Measurements from ENCODE around the gene MBLAC2. TPM values are rescaled to one million over a fixed set of nuclear protein-coding genes. Genes with fewer than 3 reads are reported as not detected.
A peak's percentile ranks its signal among the peaks of the same experiment; 100 is the strongest.

Gene MBLAC2
- total RNA-seq, 2 experiments from 2014 or later: 9.1 to 16.3 TPM

- no peaks in the 10 kb centered on the region for H4K20me1 ChIP-seq (ENCODE audit: insufficient read depth, low read length)
- peaks cover 14% of the 10 kb centered on the region; the same call in 1 of the 2 replicates for H3K79me2 ChIP-seq (ENCODE audit: insufficient read depth, low read depth, low read length)
- H3K9me2 ChIP-seq (ENCODE audit: insufficient read depth, low read length): no peaks in the 10 kb centered on the region
- TF ChIP-seq CTCF (conservative IDR thresholded peaks at IDR 0.05; ENCODE audit: low read length): no peak
- TF ChIP-seq EZH2phosphoT487 (IDR thresholded peaks at IDR 0.05; ENCODE audit: borderline replicate concordance, low read depth, low read length): no peak
- no peak for DNase-seq (ENCODE audit: low spot score)
- intact Hi-C loops (cut with micrococcal nuclease; ENCODE audit: unreplicated experiment): no loop called here
- BruUV-seq (replicated peaks): no TSS peak
- H3K27ac ChIP-seq (ENCODE audit: low read depth, low read length, poor library complexity, severe bottlenecking): no peak overlapping the region
- CTCF ChIA-PET (ENCODE audit: unreplicated experiment): no interaction called here
- POLR2A ChIA-PET: interaction anchor here (1.1 kb wide), 1 partner anchor 51 kb away, joined by 3 read pairs; no protein-coding TSS in a partner anchor
- H3K4me3 ChIP-seq (ENCODE audit: low read depth, low read length, poor library complexity, severe bottlenecking): no peak overlapping the region
- no peak overlapping the region for H3K4me2 ChIP-seq (ENCODE audit: low read length)
- H3K36me3 ChIP-seq (ENCODE audit: insufficient read depth, low read length): no peaks in the 10 kb centered on the region
- H3K9me3 ChIP-seq (ENCODE audit: low read length): no peaks in the 10 kb centered on the region
- peaks cover 25% of the 10 kb centered on the region for H3K4me1 ChIP-seq (ENCODE audit: insufficient read depth, low read length, poor library complexity, severe bottlenecking)
- no peak overlapping the region for H2AFZ ChIP-seq (ENCODE audit: low read length)
These were observed 5.2 kb upstream of the MBLAC2 start for GRCh38 chr5:90479611-90480385.

- Histone ChIP-seq H3K79me2 (ENCODE audit: insufficient read depth, low read depth, low read length) (peaks cover 25% of the 10 kb centered on the region), H3K9me2 (ENCODE audit: insufficient read depth, low read length) (no peaks in the 10 kb centered on the region), H3K4me1 (ENCODE audit: insufficient read depth, low read length, poor library complexity, severe bottlenecking) (peaks cover 30% of the 10 kb centered on the region), H3K9me3 (ENCODE audit: low read length) (no peaks in the 10 kb centered on the region), H4K20me1 (ENCODE audit: insufficient read depth, low read length) (no peaks in the 10 kb centered on the region), H3K27ac (ENCODE audit: low read depth, low read length, poor library complexity, severe bottlenecking) (no peak overlapping the region), H3K36me3 (ENCODE audit: insufficient read depth, low read length) (no peaks in the 10 kb centered on the region), H3K4me3 (ENCODE audit: low read depth, low read length, poor library complexity, severe bottlenecking) (no peak overlapping the region), H2AFZ (ENCODE audit: low read length) (no peak overlapping the region), H3K4me2 (ENCODE audit: low read length) (peak overlapping the region; percentile 96; the same call in 1 of the 2 replicates)
- no TSS peak for BruUV-seq (replicated peaks)
- no peak for DNase-seq (ENCODE audit: low spot score)
- no peak for TF ChIP-seq EZH2phosphoT487 (IDR thresholded peaks at IDR 0.05; ENCODE audit: borderline replicate concordance, low read depth, low read length)
- TF ChIP-seq CTCF (conservative IDR thresholded peaks at IDR 0.05; ENCODE audit: low read length): no peak
- ChIA-PET POLR2A (interaction anchor here (0.6 to 3.4 kb wide), 6 partner anchors 9 to 903 kb away, joined by 3 to 22 read pairs (median 7); partner anchors contain the start of gene CETN3), CTCF (ENCODE audit: unreplicated experiment) (no interaction called here)
- intact Hi-C loops (cut with micrococcal nuclease; ENCODE audit: unreplicated experiment): no loop called here
These were observed 3.1 kb upstream of the MBLAC2 start for GRCh38 chr5:90477621-90478215.

All from OCI-LY7 (cell line).